ENCODE data around the gene KYNU.
"Not testable (repeated sequence)": the region's sequence is repeated elsewhere in the genome, so short reads cannot be mapped to it uniquely, and the experiment has no call there.

Gene KYNU

GRCh38 chr2:142877216-142877838 is at the start of gene KYNU:
TSS of gene KYNU (plus strand) at chr2:142877664. CDS start at chr2:142885368, 7,704 bp downstream.
- no peak for DNase-seq (ENCODE audit: low read depth in 2 of 2)

GRCh38 chr2:142834021-142834420 is 43.4 kb upstream of the KYNU start:
- DNase-seq (ENCODE audit: low read depth in 2 of 2) = no peak

- DNase-seq (ENCODE audit: low read depth in 2 of 2) = no peak
These were observed 37.0 kb upstream of the KYNU start for GRCh38 chr2:142840436-142840835.

GRCh38 chr2:142841788-142842187 is 35.7 kb upstream of the KYNU start:
- no peak for DNase-seq (ENCODE audit: low read depth in 2 of 2)

- no peak for DNase-seq (ENCODE audit: low read depth in 2 of 2)
These were observed 35.1 kb upstream of the KYNU start for GRCh38 chr2:142842369-142842768.

- DNase-seq (ENCODE audit: low read depth in 2 of 2) = no peak
These were observed 33.7 kb upstream of the KYNU start for GRCh38 chr2:142843731-142844130.

- no peak for DNase-seq (ENCODE audit: low read depth in 2 of 2)
These were observed 29.3 kb upstream of the KYNU start for GRCh38 chr2:142848023-142848606.

GRCh38 chr2:142849820-142850219 is 27.6 kb upstream of the KYNU start:
- DNase-seq (ENCODE audit: low read depth in 2 of 2) = no peak

GRCh38 chr2:142853912-142854311 is 23.6 kb upstream of the KYNU start:
- DNase-seq (ENCODE audit: low read depth in 2 of 2) = no peak

GRCh38 chr2:142857256-142858164 is 20.0 kb upstream of the KYNU start:
- DNase-seq (ENCODE audit: low read depth in 2 of 2) = no peak

- DNase-seq (ENCODE audit: low read depth in 2 of 2) = no peak
These were observed 18.5 kb upstream of the KYNU start for GRCh38 chr2:142858961-142859360.

- no peak for DNase-seq (ENCODE audit: low read depth in 2 of 2)
These were observed 15.2 kb upstream of the KYNU start for GRCh38 chr2:142862299-142862698.

- DNase-seq (ENCODE audit: low read depth in 2 of 2) = no peak
These were observed 14.6 kb upstream of the KYNU start for GRCh38 chr2:142862847-142863246.

- no peak for DNase-seq (ENCODE audit: low read depth in 2 of 2)
These were observed 13.9 kb upstream of the KYNU start for GRCh38 chr2:142863485-142863961.

GRCh38 chr2:142864605-142865004 is 12.9 kb upstream of the KYNU start:
- not testable (repeated sequence) for DNase-seq (ENCODE audit: low read depth in 2 of 2)

GRCh38 chr2:142865924-142866323 is 11.5 kb upstream of the KYNU start:
- no peak for DNase-seq (ENCODE audit: low read depth in 2 of 2)

GRCh38 chr2:142866426-142866825 is 11.0 kb upstream of the KYNU start:
- no peak for DNase-seq (ENCODE audit: low read depth in 2 of 2)

GRCh38 chr2:142867136-142867535 is 10.3 kb upstream of the KYNU start:
- no peak for DNase-seq (ENCODE audit: low read depth in 2 of 2)

GRCh38 chr2:142868229-142868762 is 9.2 kb upstream of the KYNU start:
- DNase-seq (ENCODE audit: low read depth in 2 of 2) = no peak

- DNase-seq (ENCODE audit: low read depth in 2 of 2) = not testable (repeated sequence)
These were observed 8.4 kb upstream of the KYNU start for GRCh38 chr2:142869065-142869460.

GRCh38 chr2:142869461-142870106 is 7.9 kb upstream of the KYNU start:
- no peak for DNase-seq (ENCODE audit: low read depth in 2 of 2)

- no peak for DNase-seq (ENCODE audit: low read depth in 2 of 2)
These were observed 6.9 kb upstream of the KYNU start for GRCh38 chr2:142870526-142870925.
